Tibial nerve (tissue), 3 donors: ENCODE data around the gene LRIT1.

Source experiments
- CTCF ChIP-seq, 5 experiments: fragments of 200-600 bp in 3 of 5; fragments of 450-650 bp in 2 of 5; sonication (generic) in 3 of 5; IDR thresholded peaks; one replicate each; pipeline ENCODE4 v1.5.1; 2016 to 2019; ENCODE audit warnings: antibody characterized with exemption in 5 of 5, mild to moderate bottlenecking in 3 of 5, moderate library complexity in 2 of 5
- POLR2A ChIP-seq, 2 donors: fragments of 450-650 bp; IDR thresholded peaks; one replicate each; pipeline ENCODE4 v1.6.1; 2017; ENCODE audit warnings: antibody characterized with exemption in 2 of 2, mild to moderate bottlenecking in 2 of 2, moderate library complexity in 2 of 2

GRCh38 chr10:84191106-84191505 lies 50.2 kb downstream of the LRIT1 start:
- TF ChIP-seq CTCF (IDR thresholded peaks at IDR 0.05) (no peak), POLR2A (IDR thresholded peaks at IDR 0.05) (no peak)
